Right forelimb (tissue), 1 donor: ENCODE data around the gene DENND1A.
"Not testable (repeated sequence)": the region's sequence is repeated elsewhere in the genome, so short reads cannot be mapped to it uniquely, and the experiment has no call there.

Experiments used
- DNase-seq: peaks from one replicate; pipeline ENCODE4 v3.0.0-alpha.2; 2018

The DENND1A gene

DNA sequence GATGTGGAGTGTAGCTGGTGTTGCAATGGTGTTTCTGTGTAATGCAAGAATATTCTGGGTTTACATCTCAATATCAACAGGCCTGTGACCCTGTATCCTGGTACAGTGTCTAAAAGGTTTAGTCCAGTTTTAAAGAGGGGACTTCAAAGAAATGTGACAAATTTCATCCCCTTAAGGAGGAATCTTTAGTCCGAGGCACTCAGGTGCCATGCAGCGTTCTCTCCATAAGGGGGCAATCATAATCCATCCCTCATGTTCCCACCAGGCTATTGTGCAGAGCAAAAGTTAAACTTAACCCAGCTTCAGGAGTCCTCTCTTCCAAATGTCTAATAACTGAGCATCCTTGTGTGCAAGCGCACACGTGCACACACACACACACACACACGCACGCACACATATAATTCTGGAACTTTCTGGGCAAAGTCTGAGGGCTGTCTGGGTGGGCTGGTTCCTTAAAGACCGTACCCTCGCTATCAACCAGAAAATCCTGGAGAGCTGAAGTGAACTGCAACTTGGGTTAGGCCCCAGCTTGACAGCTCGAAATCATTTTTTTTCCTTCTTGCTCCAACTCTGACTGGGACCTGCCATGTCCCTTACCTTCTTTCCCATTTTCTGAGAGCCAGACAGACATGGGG lies 527.9 kb downstream of the DENND1A start:
- peak; percentile 61 for DNase-seq

DNA sequence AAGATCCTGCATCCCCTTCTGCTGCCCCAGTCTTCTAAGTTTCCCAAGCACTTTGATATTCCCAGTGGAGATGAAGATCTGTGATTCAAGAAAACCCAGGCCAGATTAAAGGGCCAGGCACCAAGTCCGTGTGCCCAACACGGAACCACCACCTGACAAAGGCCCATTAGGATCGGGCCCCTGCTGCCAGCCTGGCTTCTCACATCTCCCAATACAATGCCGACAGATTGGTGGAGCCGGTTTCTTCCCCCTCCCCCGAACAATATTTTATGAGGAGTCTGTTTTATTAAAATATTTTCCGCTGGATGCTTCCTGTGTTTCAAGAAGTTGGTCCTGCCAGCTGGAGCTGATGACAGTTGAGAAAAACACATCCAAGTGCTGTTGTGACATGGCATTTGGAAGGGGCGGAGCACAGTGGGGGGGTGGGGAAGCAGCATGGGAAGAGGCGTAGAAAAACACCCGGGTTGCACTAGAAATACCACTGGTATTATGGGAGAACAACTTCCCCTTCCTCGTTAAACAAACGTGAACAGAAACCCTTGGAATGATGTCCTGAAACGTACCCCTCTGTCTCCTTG lies 528.9 kb downstream of the DENND1A start:
- no peak for DNase-seq

GRCh38 chr9:123399803-123400378 lies 530.0 kb downstream of the DENND1A start:
- DNase-seq: no peak

DNA sequence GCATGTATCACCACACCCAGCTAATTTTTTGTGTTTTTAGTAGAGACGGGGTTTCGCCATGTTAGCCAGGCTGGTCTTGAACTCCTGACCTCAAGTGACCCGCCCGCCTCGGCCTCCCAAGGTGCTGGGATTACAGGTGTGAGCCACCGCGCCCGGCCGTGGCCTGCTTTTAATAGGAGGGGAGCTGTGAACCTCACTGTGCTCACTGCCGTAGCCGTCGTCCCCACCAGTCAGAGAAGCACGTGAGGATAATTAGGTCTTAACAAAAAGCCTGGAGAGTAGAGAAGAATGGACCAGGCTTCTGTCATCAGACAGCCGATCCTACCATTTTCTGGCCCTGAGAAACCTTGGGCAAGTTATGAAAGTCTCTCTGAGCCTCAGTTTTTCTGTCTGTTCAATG lies 531.0 kb downstream of the DENND1A start:
- not testable (repeated sequence) for DNase-seq

DNA sequence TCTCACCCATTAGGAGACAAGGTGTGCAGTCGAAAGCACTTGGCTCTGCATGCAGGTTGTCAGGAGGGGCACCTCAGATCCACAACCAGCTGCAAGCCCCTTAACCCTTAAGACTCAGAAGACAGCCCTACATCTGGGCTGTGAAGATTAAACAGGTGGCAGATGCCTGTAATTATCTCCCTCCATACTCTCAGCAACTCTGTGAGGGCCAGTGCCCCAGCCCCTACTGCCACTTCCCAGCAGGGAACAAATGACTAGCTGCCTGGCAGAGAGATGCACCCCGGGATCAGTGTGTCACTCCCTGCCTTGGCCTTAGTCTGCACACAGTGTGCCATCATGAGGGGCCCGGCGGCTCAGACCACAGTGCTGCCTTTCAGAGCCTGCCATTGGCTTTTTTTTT lies 532.0 kb downstream of the DENND1A start:
- DNase-seq: no peak

DNA sequence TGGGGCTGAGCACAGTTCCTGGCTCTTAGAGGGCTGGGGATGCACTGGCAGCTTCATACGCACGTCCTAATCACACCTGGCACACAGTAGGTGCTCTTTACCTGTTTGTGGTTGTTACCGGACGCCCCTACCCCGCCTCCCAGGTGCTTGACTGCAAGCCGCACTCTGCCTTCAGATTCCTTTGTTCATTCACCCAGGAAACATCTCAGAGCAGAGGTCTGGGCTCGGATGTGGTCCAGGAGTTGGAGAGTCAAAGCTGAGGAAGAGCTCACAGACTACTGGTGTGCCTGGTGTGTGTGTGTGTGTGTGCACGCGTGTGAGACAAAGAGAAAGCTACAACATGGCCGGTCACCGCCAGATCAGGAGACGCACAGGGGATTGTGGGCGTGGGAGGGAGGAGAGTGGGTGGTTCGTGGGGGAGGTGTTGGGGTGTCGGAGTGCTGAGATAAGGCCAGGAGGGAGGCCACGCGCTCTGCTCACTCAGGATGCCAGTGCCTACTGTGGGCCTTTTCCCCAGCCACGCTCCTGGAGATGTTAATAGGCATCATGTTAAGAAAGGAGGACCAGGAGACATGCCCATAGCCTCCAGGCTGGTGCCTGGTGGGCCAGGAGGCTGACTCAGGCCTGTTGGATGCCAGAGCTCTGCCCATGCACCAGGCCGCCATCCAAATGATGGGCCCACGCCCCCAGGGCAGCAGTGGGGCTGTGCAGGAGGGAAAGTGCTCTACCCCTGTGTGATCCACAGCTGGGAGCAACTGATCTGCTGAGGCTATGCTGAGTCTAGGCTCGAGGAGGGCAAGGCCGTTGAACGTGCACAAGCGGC lies 534.0 kb downstream of the DENND1A start:
- DNase-seq: no peak

GRCh38 chr9:123395276-123395688 lies 534.6 kb downstream of the DENND1A start:
- DNase-seq: no peak

- DNase-seq: no peak
Measured at GRCh38 chr9:123394291-123395235, 535.4 kb downstream of the DENND1A start.

DNA sequence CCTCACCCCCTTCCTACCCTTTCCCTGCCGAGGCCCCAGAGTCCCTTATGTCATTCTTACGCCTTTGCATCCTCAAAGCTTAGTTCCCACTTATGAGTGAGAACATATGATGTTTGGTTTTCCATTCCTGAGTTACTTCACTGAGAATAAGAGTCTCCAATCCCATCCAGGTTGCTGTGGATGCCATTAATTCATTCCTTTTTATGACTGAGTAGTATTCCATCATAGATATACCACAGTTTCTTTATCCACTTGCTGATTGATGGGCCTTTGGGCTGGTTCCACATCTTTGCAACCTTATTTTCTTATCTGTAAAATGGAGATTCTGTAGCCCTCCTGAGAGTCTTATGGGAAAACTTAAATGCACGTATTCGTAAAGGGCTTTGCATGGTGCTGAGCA lies 537.1 kb downstream of the DENND1A start:
- no peak for DNase-seq

GRCh38 chr9:123391946-123392345 lies 538.0 kb downstream of the DENND1A start:
- DNase-seq: no peak

DNA sequence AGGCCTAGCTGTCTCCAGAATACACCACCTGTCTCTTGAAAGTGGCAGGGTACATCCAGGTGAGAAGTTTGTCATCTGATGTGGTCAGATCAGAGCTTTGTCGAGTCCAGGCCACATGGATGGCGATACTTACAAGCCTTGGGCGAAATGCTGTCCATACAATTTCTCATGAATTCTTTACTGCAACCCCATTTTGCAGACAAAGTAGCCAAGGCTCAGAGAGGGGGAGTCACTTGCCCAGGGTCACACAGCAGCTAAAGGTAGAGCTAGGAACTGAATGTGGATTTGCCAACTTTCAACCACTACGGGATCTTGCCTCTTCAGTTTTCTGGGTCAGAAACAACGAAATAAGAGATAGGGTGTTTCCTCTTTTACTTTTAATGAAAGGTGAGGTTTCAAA lies 538.7 kb downstream of the DENND1A start:
- DNase-seq: no peak

GRCh38 chr9:123390337-123391135 lies 539.4 kb downstream of the DENND1A start:
- DNase-seq: no peak

DNA sequence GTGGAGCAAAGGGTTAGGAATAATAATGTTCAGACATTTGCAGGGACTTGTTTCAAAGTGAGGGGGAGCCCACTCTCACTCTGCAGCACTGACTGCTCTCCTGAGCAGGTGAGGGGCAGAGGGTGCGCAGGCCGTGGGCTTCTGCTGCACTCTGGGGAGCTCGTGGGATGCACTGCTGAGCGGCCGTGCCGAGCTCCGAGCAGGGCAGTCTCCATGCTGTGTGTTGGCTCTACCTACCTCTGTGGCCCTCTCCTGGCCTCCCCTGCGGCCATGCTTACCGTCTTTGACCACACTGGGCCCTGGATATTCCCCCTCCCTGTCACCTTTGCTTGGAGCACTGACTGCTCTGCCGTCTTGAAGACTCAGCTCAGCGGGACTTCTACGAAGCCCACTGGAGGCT lies 540.2 kb downstream of the DENND1A start:
- no peak for DNase-seq

DNA sequence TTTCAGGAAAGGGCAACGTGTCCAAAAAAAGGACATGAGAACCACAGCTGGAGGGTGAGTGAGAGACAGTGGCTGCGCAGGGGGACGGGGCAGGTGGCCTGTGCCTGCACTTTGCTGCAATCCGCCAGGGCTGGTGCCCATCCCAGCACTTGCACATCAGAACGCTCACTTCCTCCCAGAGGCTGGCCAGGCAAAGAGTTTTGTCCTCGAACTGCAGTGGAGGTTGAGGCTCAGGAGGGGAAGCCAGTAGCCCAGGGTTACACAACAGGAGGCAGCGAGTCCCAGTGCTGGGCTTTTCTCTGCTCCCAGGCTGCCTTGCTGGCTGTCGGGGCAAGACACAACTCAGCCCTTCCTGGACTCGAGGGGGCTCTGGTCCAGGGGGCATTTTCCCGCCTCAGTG lies 540.9 kb downstream of the DENND1A start:
- DNase-seq: no peak

- no peak for DNase-seq
Measured at GRCh38 chr9:123387686-123388085, 542.2 kb downstream of the DENND1A start.

DNA sequence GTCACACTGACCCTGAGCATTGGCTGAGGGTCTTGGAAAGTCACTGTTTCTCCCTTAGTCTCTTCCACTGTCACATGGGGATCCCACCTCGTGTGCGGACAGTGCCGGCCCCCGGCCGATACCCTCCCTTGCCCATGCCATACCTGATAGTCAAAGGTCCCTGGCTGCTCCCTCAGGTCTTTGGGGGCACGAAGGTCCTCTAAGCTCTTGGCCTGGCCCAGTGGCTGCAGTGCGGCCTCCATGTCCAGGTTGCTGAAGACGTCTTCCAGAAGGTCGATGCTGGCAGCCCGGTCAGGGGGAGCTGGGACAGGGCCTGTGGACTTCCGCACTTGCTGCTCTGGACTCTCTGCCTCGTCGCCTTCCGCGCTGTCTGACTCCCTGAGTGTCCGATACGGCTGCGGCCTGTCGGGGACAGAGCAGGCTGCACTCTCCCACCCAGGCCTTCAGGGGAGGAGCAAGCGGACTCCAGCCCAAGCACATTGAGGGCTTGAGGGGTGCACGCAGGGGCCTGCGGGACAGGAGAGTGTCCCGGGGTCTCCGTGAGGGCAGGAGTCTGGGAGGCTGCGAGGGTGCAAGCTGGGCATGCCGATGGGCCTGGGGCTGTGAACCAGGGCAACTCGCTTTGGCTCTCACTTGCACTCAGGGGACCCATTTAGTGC lies 546.3 kb downstream of the DENND1A start:
- no peak for DNase-seq

- no peak for DNase-seq
Measured at GRCh38 chr9:123382653-123383511, 547.0 kb downstream of the DENND1A start.

GRCh38 chr9:123380852-123381705 lies 548.8 kb downstream of the DENND1A start:
- no peak for DNase-seq
